ENCODE results near the gene SAT1. TPM values are rescaled to one million over a fixed set of nuclear protein-coding genes. Genes with fewer than 3 reads are reported as not detected.
"Not testable (repeated sequence)": the region's sequence is repeated elsewhere in the genome, so short reads cannot be mapped to it uniquely, and the experiment has no call there.

The SAT1 gene
- total RNA-seq, 1 donor from 2014 or later: 263 TPM

DNA sequence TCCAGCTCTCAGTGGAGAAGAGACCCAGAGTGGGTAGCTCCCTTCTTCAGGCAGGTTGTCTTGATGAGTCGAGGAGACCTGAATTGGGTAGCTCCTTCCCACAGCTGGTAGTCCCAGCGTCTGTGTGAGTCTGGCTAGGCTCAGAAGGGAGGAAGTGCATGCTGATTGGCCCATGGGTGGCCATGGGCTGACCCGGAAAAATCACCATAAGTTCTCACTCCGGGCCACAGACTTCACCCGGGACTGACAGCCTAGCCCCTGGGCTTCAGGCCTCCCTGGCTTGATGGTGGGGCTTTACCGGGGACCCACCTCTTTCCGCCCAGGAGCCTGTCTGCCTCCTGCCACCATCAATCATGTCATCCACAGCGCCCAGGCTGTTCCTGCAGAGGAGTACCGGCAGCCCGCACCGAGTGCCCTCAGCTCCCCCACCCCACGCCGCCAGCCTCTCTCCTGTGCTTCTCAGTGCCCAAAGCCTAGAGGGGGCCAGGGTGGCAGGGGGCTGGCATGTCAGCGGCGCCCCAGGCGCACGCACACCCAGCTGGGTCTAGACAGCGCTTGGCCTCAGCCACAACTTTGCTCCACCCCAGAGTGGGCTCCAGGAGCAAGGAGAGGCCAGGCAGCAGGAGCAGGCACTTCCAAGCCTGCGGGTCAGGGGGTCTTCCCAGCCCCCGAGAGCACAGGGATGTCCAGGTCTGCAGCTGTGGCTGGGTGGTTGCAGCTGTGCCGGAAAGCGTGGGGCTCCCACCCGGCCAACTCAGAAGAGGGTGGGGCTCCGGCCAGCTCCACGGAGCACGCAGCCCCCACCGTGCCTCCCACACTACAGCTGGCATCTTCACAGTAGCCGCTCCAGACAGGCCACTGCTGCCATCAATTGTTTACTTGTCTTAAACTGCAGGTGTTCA lies 16.1 kb upstream of the SAT1 start:
- Mint-ChIP-seq H3K27ac (ENCODE audit: unreplicated experiment) (no peak overlapping the region), H3K27me3 (ENCODE audit: low read depth) (no peaks in the 10 kb centered on the region), H3K36me3 (ENCODE audit: low read depth) (no peaks in the 10 kb centered on the region), H3K9me3 (ENCODE audit: low read depth) (no peaks in the 10 kb centered on the region), H3K4me1 (ENCODE audit: low read depth) (no peaks in the 10 kb centered on the region), H3K4me3 (ENCODE audit: unreplicated experiment) (no peak overlapping the region)
- TF ChIP-seq, protein P1, sequence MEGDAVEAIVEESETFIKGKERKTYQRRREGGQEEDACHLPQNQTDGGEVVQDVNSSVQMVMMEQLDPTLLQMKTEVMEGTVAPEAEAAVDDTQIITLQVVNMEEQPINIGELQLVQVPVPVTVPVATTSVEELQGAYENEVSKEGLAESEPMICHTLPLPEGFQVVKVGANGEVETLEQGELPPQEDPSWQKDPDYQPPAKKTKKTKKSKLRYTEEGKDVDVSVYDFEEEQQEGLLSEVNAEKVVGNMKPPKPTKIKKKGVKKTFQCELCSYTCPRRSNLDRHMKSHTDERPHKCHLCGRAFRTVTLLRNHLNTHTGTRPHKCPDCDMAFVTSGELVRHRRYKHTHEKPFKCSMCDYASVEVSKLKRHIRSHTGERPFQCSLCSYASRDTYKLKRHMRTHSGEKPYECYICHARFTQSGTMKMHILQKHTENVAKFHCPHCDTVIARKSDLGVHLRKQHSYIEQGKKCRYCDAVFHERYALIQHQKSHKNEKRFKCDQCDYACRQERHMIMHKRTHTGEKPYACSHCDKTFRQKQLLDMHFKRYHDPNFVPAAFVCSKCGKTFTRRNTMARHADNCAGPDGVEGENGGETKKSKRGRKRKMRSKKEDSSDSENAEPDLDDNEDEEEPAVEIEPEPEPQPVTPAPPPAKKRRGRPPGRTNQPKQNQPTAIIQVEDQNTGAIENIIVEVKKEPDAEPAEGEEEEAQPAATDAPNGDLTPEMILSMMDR (IDR thresholded peaks at IDR 0.05): no peak
- no peak for DNase-seq (ENCODE audit: low spot score)

DNA sequence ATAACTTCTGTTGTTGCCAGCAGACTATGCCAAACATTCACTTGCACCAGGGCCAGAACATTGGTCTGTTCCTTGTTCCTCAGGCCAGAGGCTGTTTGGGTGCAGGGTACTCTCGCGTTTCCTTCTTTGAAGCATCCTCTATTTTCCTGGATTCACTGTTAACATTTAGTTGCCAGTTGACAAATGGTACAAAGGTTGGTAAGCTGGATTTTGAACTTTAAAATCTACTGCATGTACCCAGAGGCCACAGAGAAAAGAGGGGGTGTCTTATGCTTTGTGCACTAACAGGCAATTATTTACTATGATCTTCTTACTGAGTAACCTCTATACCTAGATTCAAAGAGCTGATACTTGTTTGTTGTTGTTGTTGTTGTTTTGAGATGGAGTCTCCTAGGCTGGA lies 12.8 kb upstream of the SAT1 start:
- H3K27me3 Mint-ChIP-seq (ENCODE audit: low read depth): no peaks in the 10 kb centered on the region
- H3K4me3 Mint-ChIP-seq (ENCODE audit: unreplicated experiment): no peak overlapping the region
- no peaks in the 10 kb centered on the region for H3K36me3 Mint-ChIP-seq (ENCODE audit: low read depth)
- TF ChIP-seq, protein P1 (IDR thresholded peaks at IDR 0.05): no peak
- H3K4me1 Mint-ChIP-seq (ENCODE audit: low read depth): no peaks in the 10 kb centered on the region
- no peaks in the 10 kb centered on the region for H3K9me3 Mint-ChIP-seq (ENCODE audit: low read depth)
- H3K27ac Mint-ChIP-seq (ENCODE audit: unreplicated experiment): no peak overlapping the region
- no peak for DNase-seq (ENCODE audit: low spot score)

DNA sequence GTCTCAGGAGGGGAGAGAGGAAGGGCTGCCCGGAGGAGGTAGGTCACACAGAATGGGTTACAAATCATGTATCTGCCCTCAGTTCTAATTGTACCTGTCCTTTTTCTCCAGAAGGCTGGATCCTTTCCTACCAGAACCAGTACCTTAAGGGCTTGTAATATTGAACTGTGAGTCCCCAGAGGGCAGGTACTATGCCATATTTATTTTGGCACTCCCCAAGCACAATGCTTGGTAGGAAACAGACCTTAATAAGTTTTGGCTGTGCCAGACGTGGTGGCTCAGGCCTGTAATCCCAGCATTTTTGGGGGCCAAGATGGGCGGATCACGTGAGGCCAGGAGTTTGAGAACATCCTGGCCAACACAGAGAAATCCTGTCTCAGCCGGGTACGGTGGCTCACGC lies 11.9 kb upstream of the SAT1 start:
- not testable (repeated sequence) for H3K27me3 Mint-ChIP-seq (ENCODE audit: low read depth); H3K4me3 Mint-ChIP-seq (ENCODE audit: unreplicated experiment); H3K9me3 Mint-ChIP-seq (ENCODE audit: low read depth); DNase-seq (ENCODE audit: low spot score); H3K36me3 Mint-ChIP-seq (ENCODE audit: low read depth); H3K27ac Mint-ChIP-seq (ENCODE audit: unreplicated experiment); H3K4me1 Mint-ChIP-seq (ENCODE audit: low read depth)

DNA sequence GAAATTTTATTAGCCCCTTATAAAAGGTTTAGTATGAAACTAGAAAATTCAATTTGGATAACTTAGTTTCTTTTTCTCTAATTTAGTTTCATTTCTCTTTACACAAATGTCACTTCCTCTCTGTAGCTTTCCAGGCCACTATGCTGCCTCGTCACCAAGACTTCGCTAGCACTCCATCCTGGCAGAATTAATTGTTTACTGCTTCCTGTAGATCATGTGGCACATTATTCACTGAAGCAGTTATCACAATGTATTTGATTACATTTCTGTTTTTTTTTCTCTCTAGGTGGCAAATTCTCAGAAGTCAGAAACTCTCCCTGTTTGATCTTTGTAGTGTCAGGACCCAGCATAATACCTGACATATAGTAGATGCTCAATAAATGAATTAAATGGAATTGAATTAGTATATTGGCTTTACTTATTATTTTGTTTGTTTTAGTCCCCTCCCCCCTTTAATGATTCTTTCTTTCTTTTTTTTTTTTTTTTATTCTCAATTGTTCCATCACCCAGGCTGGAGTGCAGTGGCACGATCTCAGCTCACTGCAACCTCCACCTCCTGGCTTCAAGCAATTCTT lies 9.3 kb upstream of the SAT1 start:
- peak overlapping the region; percentile 3 for H3K27ac Mint-ChIP-seq (ENCODE audit: unreplicated experiment)
- H3K27me3 Mint-ChIP-seq (ENCODE audit: low read depth): no peaks in the 10 kb centered on the region
- DNase-seq (ENCODE audit: low spot score): no peak
- TF ChIP-seq, protein P1 (IDR thresholded peaks at IDR 0.05): no peak
- no peak overlapping the region for H3K4me3 Mint-ChIP-seq (ENCODE audit: unreplicated experiment)
- no peaks in the 10 kb centered on the region for H3K4me1 Mint-ChIP-seq (ENCODE audit: low read depth)
- no peaks in the 10 kb centered on the region for H3K36me3 Mint-ChIP-seq (ENCODE audit: low read depth)
- no peaks in the 10 kb centered on the region for H3K9me3 Mint-ChIP-seq (ENCODE audit: low read depth)

DNA sequence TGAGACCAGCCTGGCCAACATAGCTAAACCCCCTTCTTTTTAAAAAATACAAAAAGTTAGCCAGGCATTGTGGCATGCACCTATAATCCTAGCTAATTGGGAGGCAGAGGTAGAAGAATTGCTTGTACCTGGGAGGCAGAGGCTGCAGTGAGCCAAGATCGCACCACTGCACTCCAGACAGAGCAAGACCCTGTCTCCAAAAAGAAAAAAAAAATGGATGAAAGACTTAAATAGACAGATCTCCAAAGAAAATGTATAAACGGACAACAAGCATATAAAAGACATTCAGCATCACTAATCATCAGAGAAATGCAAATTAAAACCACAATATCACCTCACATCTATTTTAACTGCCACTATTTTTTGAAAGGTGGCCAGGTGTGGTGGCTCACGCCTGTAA lies 6.6 kb upstream of the SAT1 start:
- H3K27ac Mint-ChIP-seq (ENCODE audit: unreplicated experiment): no peak overlapping the region
- TF ChIP-seq, protein P1 (IDR thresholded peaks at IDR 0.05): no peak
- no peaks in the 10 kb centered on the region for H3K9me3 Mint-ChIP-seq (ENCODE audit: low read depth)
- DNase-seq (ENCODE audit: low spot score): no peak
- H3K4me3 Mint-ChIP-seq (ENCODE audit: unreplicated experiment): no peak overlapping the region
- peaks cover 9% of the 10 kb centered on the region for H3K4me1 Mint-ChIP-seq (ENCODE audit: low read depth)
- H3K36me3 Mint-ChIP-seq (ENCODE audit: low read depth): no peaks in the 10 kb centered on the region
- no peaks in the 10 kb centered on the region for H3K27me3 Mint-ChIP-seq (ENCODE audit: low read depth)

Data from chondrocyte (in vitro differentiated cells).